Measurements from ENCODE around the gene TBC1D5.
"Not testable (repeated sequence)": the region's sequence is repeated elsewhere in the genome, so short reads cannot be mapped to it uniquely, and the experiment has no call there.

TBC1D5 gene

DNA sequence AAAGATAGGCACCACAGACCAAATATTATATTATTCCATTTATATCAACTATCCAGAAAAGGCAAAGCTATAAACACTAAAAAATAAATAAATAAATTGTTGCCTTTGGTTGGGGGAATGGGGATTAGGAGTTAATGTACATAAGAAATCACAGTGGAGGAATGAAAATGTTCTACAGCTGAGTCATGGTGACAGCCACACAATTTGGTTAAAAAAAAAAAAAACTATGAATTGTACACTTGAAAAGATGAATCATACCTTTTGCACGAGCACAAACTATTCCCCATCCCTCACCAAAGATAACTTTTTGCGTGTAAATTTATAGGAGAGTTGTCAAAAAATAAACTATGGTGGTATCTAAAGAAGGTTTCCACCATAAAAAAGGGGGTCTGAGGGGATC lies 103.2 kb downstream of the TBC1D5 start:
- no peak for DNase-seq

DNA sequence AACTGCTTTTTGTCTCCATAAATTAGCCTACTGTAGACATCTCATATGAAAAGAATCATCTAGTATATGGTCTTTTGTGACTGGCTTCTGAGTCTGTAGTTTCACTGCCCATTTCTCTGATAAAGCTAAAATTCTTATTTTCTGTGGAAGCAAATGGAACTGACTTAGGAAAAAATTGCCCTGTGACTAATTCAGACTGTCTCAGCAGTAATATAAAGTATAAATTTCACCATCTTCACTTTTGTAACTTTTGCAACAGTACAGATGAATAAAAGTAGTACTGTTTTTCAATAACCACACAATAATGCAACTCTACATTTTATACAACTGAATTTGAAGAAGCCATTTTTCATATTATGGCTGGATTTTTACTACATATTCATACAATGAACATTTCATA lies 104.1 kb downstream of the TBC1D5 start:
- DNase-seq: no peak

DNA sequence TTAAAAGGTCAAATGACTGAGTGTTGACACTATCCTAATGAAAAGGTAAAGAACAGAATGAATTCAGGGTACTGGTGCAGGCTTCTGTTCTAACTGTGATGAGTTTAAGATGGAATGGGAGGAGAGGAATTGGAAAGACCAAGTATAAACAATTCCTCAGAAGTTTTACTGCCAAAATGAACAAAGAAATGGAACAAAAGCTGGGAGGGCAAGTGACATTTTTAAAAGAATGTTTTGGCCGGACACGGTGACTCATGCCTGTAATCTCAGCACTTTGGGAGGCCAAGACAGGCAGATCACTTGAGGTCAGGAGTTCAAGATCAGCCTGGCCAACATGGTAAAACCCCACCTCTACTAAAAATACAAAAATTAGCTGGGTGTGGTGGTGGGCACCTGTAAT lies 106.8 kb downstream of the TBC1D5 start:
- DNase-seq: not testable (repeated sequence)

DNA sequence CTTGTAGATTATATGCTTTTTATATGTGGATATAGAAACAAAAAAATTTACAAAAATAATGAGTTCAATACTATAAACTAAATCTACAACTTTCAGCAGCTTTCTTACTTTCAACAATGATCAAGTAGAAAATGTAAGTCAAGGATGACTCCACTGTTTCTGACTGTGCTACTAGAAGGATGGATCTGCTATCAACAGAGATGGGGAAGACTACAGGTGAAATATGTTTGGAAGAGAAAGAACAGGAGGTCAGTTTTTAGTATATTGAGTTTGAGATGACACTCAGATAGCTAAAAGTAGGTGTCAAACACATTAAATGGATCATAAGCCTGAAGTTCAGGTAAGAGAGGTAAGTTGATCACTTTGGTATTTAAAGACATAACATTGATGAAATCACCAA lies 107.5 kb downstream of the TBC1D5 start:
- DNase-seq: no peak

DNA sequence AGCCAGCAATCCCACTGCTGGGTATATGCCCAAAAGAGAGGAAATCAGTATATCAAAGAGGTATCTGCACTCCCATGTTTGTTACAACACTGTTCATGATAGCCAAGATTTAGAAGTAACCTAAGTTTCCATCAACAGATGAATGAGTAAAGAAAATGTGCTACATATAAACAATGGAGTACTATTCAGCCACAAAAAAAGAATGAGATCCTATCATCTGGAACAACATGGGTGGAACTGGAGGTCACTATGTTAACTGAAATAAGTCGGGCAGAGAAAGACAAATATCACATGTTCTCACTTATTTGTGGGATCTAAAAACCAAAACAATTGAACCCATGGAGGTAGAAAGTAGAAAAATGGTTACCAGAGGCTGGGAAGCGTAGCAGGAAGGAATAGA lies 108.2 kb downstream of the TBC1D5 start:
- DNase-seq: no peak

DNA sequence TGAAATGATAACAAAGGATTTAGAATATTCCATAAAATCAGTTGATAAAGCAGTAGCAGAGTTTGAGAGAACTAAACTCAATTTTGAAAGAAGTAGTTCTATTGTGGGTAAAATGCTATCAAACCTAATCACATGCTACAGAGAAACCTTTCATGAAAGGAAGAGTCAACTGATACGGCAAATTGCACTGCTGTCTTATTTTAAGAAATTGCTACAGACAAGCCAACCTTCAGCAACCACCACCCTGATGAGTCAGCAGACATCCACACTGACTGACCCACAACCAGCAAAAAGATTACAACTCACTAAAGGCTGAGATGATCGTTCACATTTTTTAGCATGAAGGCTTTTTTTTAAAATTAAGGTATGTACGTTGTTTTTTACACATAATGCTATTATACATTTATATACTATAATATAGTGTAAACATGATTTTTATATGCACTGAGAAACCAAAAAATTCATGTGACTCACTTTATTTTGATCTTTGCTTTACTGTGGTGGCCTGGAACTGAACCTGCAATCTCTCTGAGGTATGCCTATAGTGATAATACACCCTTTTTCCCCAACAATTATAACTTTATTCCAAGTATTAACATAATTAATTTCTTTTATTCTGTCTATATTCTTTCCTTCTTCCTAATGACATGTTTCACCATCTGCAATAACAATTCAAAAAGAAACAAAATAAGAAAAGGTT lies 109.9 kb downstream of the TBC1D5 start:
- DNase-seq: no peak

- no peak for DNase-seq
These were observed 110.8 kb downstream of the TBC1D5 start for GRCh38 chr3:17631609-17632008.

DNA sequence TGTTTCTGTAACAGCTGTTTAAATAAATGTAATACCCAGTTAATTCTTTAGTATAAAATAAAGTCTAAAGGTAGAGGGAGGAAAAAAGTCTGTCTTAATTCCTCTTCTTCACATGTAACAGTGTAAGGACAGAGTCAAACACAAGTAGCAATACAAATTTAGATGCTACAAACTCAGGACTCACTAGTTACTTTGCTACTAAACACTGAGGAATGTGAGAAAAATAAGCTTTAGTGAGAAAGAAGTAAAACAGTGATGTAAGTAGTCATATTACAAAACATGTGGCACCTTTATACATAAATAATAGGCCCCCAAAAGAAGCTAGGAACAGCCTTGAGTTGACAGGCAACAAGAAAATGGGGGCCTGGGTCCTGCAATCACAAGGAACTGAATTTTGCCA lies 113.0 kb downstream of the TBC1D5 start:
- DNase-seq: no peak

DNA sequence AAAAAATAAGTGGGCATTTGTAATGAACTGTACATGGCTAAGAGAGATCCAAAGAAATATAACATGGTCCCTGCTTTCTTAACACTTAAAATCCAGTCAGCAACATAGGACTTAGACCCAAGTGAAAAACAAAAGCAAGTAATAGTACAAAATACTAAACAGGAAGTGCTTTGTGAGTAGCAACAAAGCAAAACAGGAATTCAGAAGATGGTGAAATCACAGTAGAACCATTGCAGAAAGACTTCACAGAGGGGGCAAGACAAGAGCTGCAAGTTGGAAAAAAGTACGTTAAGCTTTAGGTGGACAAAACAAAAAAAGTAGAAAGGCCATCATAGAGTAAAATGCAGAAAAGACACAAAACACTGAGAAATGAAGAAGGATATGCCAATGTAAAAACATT lies 116.0 kb downstream of the TBC1D5 start:
- no peak for DNase-seq

DNA sequence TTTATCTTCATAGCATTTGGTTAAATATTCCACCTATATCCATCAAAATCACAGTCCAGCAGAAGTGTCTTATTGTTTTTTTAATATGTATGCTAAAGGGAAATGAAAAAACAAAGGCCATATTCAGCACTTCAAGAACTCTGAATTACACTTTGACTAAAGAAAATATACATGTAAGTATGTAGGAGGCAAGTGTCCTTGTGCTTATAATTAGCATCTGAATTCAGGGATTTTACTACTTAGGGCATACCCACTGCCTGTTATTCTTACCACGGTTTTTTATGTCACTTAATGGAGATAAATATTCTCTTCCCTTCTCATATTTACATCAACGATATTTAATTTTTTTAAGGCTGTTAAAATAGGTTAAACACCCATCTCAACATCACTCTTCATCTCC lies 117.3 kb downstream of the TBC1D5 start:
- no peak for DNase-seq

DNA sequence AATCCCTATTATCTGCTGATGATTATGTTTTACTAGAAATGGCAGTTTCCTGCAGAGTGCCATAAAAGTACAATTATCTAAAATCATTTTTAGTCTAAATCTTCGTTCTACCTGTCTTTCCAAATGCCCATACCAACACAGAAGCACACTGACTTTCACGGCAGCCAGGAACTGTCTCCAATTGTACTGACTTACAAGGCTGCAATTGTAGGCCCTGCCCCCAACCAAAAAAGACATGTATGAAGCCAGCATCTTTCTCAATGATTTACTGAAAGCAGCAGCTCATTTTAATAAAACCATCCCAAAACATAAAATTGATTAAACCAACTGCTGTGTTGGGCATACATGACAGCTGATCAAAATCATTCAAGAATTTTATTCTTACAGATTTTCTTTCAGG lies 119.0 kb downstream of the TBC1D5 start:
- no peak for DNase-seq

- no peak for DNase-seq
These were observed 122.5 kb downstream of the TBC1D5 start for GRCh38 chr3:17619968-17620367.

- DNase-seq: not testable (repeated sequence)
These were observed 129.4 kb downstream of the TBC1D5 start for GRCh38 chr3:17613017-17613416.

GRCh38 chr3:17607905-17608304 lies 134.5 kb downstream of the TBC1D5 start:
- DNase-seq: no peak

DNA sequence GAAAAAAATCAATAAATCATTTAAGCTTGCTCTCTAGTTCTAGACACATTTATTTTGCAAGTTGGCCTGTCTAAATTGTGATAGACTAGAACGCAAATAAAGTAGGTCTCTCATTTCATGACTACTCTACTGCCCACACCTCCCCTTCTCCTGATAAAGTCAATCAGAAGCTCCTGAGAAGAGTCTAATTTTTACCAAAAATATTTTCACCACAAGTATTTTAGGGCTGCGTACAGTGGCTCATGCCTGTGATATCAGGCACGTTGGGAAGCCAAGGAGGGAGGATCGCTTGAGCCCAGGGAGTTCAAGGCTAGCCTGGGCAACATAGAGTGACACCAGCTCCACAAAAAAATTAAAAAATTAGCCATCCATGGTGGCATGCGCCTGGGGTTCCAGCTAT lies 136.5 kb downstream of the TBC1D5 start:
- DNase-seq: no peak

DNA sequence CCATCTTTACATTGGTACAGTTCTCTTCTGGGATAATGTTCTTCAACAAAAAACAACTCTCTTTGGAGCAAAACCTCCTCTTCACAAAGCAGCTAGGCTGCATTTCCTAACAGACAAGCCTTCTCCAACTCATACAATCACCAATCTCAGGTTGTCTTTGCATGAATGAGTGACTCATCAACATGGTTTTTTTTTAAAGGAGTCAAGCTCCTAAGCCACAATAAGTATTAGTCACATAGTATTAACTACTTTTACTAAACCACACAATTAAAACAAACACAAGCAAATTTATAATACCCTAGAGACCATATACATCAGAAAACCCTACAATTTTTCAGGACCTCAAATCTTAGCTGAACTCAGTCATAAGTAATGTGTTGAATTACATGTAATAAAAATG lies 137.4 kb downstream of the TBC1D5 start:
- DNase-seq: no peak

GRCh38 chr3:17602126-17602525 lies 140.3 kb downstream of the TBC1D5 start:
- no peak for DNase-seq

- DNase-seq: no peak
These were observed 149.5 kb downstream of the TBC1D5 start for GRCh38 chr3:17592956-17593355.

DNA sequence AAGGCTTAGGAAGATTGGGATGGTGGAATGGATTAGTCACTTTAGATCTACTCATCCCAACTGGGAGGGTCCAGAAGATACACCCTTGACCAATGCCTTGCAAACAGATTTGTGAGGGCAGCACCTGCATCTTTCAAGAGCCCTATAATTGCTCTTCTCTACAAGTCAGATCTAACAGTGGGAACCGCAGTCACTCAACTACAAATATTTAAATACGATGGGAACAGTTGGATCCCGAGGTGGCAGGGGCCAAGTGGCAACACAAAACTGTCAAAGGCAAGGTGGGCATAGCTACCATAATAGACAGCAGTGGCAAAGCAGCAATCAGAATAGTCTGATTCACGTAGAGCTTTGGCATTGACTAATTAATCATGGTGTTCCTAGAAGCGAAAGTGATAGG lies 152.0 kb downstream of the TBC1D5 start:
- DNase-seq: no peak

GRCh38 chr3:17589888-17590287 lies 152.5 kb downstream of the TBC1D5 start:
- DNase-seq: no peak

GRCh38 chr3:17588422-17588821 lies 154.0 kb downstream of the TBC1D5 start:
- no peak for DNase-seq

- DNase-seq: no peak
These were observed 156.8 kb downstream of the TBC1D5 start for GRCh38 chr3:17585394-17586325.

DNA sequence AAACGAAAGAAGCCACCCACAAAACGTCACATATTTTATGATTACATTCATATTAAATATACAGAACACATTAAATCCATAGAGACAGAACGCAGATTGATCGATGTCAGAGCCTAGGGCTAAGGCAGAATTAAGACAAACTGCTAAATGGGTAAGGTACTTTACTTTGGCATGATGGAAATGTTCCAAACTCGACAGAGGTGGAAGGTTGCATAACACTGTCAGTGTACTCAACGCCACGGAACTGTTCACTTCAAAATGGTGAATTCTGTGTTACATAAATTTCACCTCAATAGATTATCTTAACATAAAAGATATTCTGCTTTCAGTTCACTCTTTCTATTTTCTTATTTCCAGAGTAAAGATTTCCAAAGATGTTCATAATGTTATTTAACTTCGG lies 158.4 kb downstream of the TBC1D5 start:
- DNase-seq: no peak

- DNase-seq: no peak
These were observed 158.9 kb downstream of the TBC1D5 start for GRCh38 chr3:17583530-17583929.

Data from NCI-H1048 (cell line).